ENCODE results near the gene UBAC1.
A peak's percentile ranks its signal among the peaks of the same experiment; 100 is the strongest.
"Not testable (repeated sequence)": the region's sequence is repeated elsewhere in the genome, so short reads cannot be mapped to it uniquely, and the experiment has no call there.

The UBAC1 gene

DNA sequence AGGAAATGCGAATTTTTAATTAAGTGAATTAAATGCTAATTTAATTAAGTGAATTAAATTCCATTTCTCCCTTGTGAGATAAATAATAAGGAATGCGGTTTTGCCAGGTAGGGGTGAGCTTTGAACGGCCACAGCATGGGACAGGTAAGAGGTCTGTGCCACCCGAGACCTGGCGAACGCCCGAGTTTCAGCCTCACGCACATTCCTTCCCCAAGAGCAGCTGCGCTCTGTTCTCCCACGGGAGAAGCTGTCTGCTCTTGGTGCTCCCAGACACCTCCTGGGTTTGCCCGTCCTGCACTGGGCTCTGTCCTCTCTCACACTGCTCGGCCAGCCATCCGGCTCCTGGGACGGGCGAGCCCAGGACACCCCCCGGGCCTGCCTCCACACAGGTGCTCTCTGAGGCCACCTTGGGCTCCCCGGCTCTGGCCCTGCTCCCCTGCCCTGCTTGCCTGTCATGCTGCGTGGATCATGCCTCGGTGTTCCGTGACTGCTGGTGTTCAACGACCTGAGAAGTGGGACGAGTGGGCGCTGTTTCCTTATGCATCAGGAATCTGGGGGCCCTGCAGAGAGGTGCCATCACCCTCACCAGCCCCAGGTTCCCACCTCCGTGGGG is 40.1 kb downstream of the UBAC1 start:
- no peak overlapping the region for H3K4me2 ChIP-seq (ENCODE audit: low read length, poor library complexity, severe bottlenecking)
- no peak overlapping the region for H4K8ac ChIP-seq (ENCODE audit: low read length)
- no peak overlapping the region for H2BK5ac ChIP-seq (ENCODE audit: low read depth, low read length, poor library complexity, severe bottlenecking)
- WGBS: 91% methylated on average over 23 of the region's 24 CpGs
- no peaks in the 10 kb centered on the region for H3K4me1 ChIP-seq (ENCODE audit: control insufficient read depth, insufficient read depth, low read depth, low read length)
- H3K27ac ChIP-seq (ENCODE audit: low read length, poor library complexity, severe bottlenecking): no peak overlapping the region
- no peaks in the 10 kb centered on the region for H3K79me1 ChIP-seq (replicated peaks; ENCODE audit: low read length, poor library complexity, severe bottlenecking)
- H2BK15ac ChIP-seq (ENCODE audit: low read depth, poor library complexity, severe bottlenecking): no peak overlapping the region
- no peak overlapping the region for H3K9ac ChIP-seq (ENCODE audit: low read length)
- no peak overlapping the region for H2AK5ac ChIP-seq (ENCODE audit: low read length, severe bottlenecking)
- H2AFZ ChIP-seq (ENCODE audit: low read depth, low read length): no peak overlapping the region
- peaks cover 6 to 14% of the 10 kb centered on the region in 2 experiments for H3K36me3 ChIP-seq (ENCODE audit: control insufficient read depth in 1 of 2, insufficient read depth in 2 of 2, low read depth in 1 of 2, low read length in 2 of 2)
- no peak overlapping the region for H3K4me3 ChIP-seq (ENCODE audit: insufficient read depth in 1 of 2, low read depth in 1 of 2, low read length in 2 of 2)
- no peak for DNase-seq
- no peak overlapping the region for H2BK120ac ChIP-seq (ENCODE audit: low read depth, low read length)
- no peak overlapping the region for H2BK12ac ChIP-seq (ENCODE audit: low read length in 2 of 2)
- H3K18ac ChIP-seq (ENCODE audit: low read depth in 1 of 2, low read length in 2 of 2): no peak overlapping the region
- no peak overlapping the region for H3K23ac ChIP-seq (ENCODE audit: low read length in 2 of 2)
- H3K9me3 ChIP-seq (ENCODE audit: control insufficient read depth, low read length): peaks cover 19% of the 10 kb centered on the region
- no peak overlapping the region for H4K91ac ChIP-seq (ENCODE audit: low read length)
- H3K4ac ChIP-seq (ENCODE audit: low read depth in 1 of 2, low read length in 2 of 2): no peak overlapping the region
- no peaks in the 10 kb centered on the region for H3K27me3 ChIP-seq (ENCODE audit: control insufficient read depth in 1 of 2, insufficient read depth in 1 of 2, low read length in 2 of 2)
- H3K14ac ChIP-seq (ENCODE audit: low read length in 2 of 2): no peak overlapping the region

DNA sequence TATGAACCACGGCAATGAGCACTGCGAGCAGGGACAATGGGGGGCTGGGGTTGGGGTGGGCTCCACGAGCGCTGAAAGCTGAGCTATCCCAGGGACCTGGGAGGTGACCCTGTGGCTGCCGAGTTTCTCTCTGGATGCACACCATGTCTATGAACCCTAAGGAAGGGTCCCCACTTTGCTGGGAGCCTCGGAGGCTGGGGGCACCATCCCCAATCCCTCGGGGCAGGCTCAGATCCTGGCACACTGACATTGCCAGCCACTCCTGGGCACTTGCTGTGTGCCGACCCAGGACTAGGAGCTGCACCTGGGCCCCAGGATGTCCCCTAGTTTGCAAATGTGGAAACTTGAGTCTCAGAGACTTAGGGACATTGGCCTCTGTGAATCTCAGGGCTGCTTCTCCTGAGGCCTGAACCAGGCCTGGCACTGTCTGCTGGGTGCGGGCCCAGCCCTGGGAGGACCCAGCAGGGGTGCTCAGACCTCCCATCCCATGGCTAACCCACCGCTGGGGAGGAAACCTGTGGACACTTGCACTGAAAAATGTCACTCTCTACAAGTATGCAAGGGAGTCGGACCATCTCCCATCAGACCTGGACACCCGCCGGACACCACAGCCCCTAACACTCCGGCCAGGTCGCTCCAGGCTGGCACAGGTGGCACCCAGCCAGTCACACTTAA is 40.8 kb downstream of the UBAC1 start:
- peaks cover under 1% of the 10 kb centered on the region for H3K79me1 ChIP-seq (replicated peaks; ENCODE audit: low read length, poor library complexity, severe bottlenecking)
- H3K36me3 ChIP-seq (ENCODE audit: control insufficient read depth in 1 of 2, insufficient read depth in 2 of 2, low read depth in 1 of 2, low read length in 2 of 2): peaks cover 12 to 13% of the 10 kb centered on the region in 2 experiments
- no peak for DNase-seq
- H3K18ac ChIP-seq (ENCODE audit: low read depth in 1 of 2, low read length in 2 of 2): no peak overlapping the region
- H3K23ac ChIP-seq (ENCODE audit: low read length in 2 of 2): no peak overlapping the region
- no peak overlapping the region for H3K9ac ChIP-seq (ENCODE audit: low read length)
- H2AFZ ChIP-seq (ENCODE audit: low read depth, low read length): no peak overlapping the region
- H3K4ac ChIP-seq (ENCODE audit: low read depth in 1 of 2, low read length in 2 of 2): no peak overlapping the region
- H3K4me1 ChIP-seq (ENCODE audit: control insufficient read depth, insufficient read depth, low read depth, low read length): no peaks in the 10 kb centered on the region
- no peak overlapping the region for H2BK12ac ChIP-seq (ENCODE audit: low read length in 2 of 2)
- H2BK15ac ChIP-seq (ENCODE audit: low read depth, poor library complexity, severe bottlenecking): no peak overlapping the region
- 91% methylated on average over 15 of the region's 15 CpGs for WGBS
- no peak overlapping the region for H3K4me3 ChIP-seq (ENCODE audit: insufficient read depth in 1 of 2, low read depth in 1 of 2, low read length in 2 of 2)
- H2BK120ac ChIP-seq (ENCODE audit: low read depth, low read length): no peak overlapping the region
- no peak overlapping the region for H4K91ac ChIP-seq (ENCODE audit: low read length)
- no peak overlapping the region for H2BK5ac ChIP-seq (ENCODE audit: low read depth, low read length, poor library complexity, severe bottlenecking)
- peaks cover 26% of the 10 kb centered on the region for H3K9me3 ChIP-seq (ENCODE audit: control insufficient read depth, low read length)
- no peak overlapping the region for H2AK5ac ChIP-seq (ENCODE audit: low read length, severe bottlenecking)
- no peak overlapping the region for H3K4me2 ChIP-seq (ENCODE audit: low read length, poor library complexity, severe bottlenecking)
- H4K8ac ChIP-seq (ENCODE audit: low read length): no peak overlapping the region
- H3K27ac ChIP-seq (ENCODE audit: low read length, poor library complexity, severe bottlenecking): no peak overlapping the region
- H3K14ac ChIP-seq (ENCODE audit: low read length in 2 of 2): no peak overlapping the region
- no peaks in the 10 kb centered on the region for H3K27me3 ChIP-seq (ENCODE audit: control insufficient read depth in 1 of 2, insufficient read depth in 1 of 2, low read length in 2 of 2)

DNA sequence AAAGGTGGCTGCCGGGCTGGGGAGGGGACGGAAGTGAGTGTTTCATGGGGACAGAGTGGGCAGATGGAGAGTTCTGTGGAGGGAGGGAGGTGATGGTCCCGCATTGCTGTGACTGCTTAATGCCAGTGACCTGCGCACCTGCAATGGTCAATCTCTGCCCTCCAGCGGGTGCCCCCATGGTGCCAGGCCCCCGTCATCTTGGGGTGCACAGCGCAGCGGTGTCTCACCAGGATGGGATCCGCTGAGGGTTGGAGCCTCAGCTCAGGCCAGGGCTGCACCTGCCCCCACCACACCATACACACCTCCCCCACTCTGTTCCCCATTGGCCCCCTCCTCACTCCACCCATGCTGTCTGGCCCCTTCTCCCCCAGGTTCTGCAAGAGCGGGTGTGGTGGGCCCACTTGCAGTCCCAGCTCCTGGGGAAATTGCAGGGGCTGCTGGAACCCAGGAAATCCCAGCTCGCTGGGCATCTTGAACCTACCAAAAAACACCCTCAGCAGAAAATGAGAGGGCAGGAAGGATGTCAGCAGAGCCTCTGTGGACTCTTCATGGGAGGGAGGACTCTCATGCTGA is 41.8 kb downstream of the UBAC1 start:
- H2BK12ac ChIP-seq (ENCODE audit: low read length in 2 of 2): no peak overlapping the region
- H3K23ac ChIP-seq (ENCODE audit: low read length in 2 of 2): no peak overlapping the region
- DNase-seq: no peak
- H3K4me2 ChIP-seq (ENCODE audit: low read length, poor library complexity, severe bottlenecking): no peak overlapping the region
- H3K4ac ChIP-seq (ENCODE audit: low read depth in 1 of 2, low read length in 2 of 2): no peak overlapping the region
- H3K4me3 ChIP-seq (ENCODE audit: insufficient read depth in 1 of 2, low read depth in 1 of 2, low read length in 2 of 2): no peak overlapping the region
- peaks cover 35% of the 10 kb centered on the region for H3K9me3 ChIP-seq (ENCODE audit: control insufficient read depth, low read length)
- no peaks in the 10 kb centered on the region for H3K4me1 ChIP-seq (ENCODE audit: control insufficient read depth, insufficient read depth, low read depth, low read length)
- H2BK15ac ChIP-seq (ENCODE audit: low read depth, poor library complexity, severe bottlenecking): no peak overlapping the region
- H3K27ac ChIP-seq (ENCODE audit: low read length, poor library complexity, severe bottlenecking): no peak overlapping the region
- no peak overlapping the region for H3K9ac ChIP-seq (ENCODE audit: low read length)
- no peak overlapping the region for H2BK120ac ChIP-seq (ENCODE audit: low read depth, low read length)
- no peaks in the 10 kb centered on the region for H3K27me3 ChIP-seq (ENCODE audit: control insufficient read depth in 1 of 2, insufficient read depth in 1 of 2, low read length in 2 of 2)
- no peak overlapping the region for H4K8ac ChIP-seq (ENCODE audit: low read length)
- no peak overlapping the region for H3K14ac ChIP-seq (ENCODE audit: low read length in 2 of 2)
- H2AK5ac ChIP-seq (ENCODE audit: low read length, severe bottlenecking): no peak overlapping the region
- peaks cover 9% of the 10 kb centered on the region for H3K79me1 ChIP-seq (replicated peaks; ENCODE audit: low read length, poor library complexity, severe bottlenecking)
- WGBS: 98% methylated on average over 9 of the region's 11 CpGs
- H4K91ac ChIP-seq (ENCODE audit: low read length): no peak overlapping the region
- H3K36me3 ChIP-seq (ENCODE audit: control insufficient read depth in 1 of 2, insufficient read depth in 2 of 2, low read depth in 1 of 2, low read length in 2 of 2): peaks cover 18 to 23% of the 10 kb centered on the region in 2 experiments
- H2AFZ ChIP-seq (ENCODE audit: low read depth, low read length): no peak overlapping the region
- no peak overlapping the region for H2BK5ac ChIP-seq (ENCODE audit: low read depth, low read length, poor library complexity, severe bottlenecking)
- no peak overlapping the region for H3K18ac ChIP-seq (ENCODE audit: low read depth in 1 of 2, low read length in 2 of 2)

DNA sequence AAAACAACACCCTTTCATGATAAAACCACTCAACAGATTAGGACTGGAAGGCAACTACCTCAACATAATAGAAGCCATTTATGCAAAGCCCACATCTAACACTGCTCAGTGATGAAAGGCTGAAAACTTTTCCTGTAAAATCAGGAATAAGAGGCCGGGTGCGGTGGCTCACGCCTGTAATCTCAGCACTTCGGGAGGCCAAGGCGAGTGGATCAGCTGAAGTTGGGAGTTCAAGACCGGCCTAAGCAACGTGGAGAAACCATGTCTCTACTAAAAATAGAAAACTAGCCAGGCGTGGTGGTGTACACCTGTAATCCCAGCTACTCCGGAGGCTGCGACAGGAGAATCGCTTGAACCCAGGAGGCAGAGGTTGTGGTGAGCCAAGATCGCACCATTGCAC is 44.9 kb downstream of the UBAC1 start:
- H3K79me1 ChIP-seq (replicated peaks; ENCODE audit: low read length, poor library complexity, severe bottlenecking): peaks cover 25% of the 10 kb centered on the region
- not testable (repeated sequence) for H3K14ac ChIP-seq (ENCODE audit: low read length in 2 of 2); DNase-seq; H3K27me3 ChIP-seq (ENCODE audit: control insufficient read depth in 1 of 2, insufficient read depth in 1 of 2, low read length in 2 of 2); H3K23ac ChIP-seq (ENCODE audit: low read length in 2 of 2); H3K18ac ChIP-seq (ENCODE audit: low read depth in 1 of 2, low read length in 2 of 2); H2AK5ac ChIP-seq (ENCODE audit: low read length, severe bottlenecking); H2BK12ac ChIP-seq (ENCODE audit: low read length in 2 of 2); H2BK120ac ChIP-seq (ENCODE audit: low read depth, low read length); H4K91ac ChIP-seq (ENCODE audit: low read length); H3K4me2 ChIP-seq (ENCODE audit: low read length, poor library complexity, severe bottlenecking); H3K27ac ChIP-seq (ENCODE audit: low read length, poor library complexity, severe bottlenecking); H2AFZ ChIP-seq (ENCODE audit: low read depth, low read length); H4K8ac ChIP-seq (ENCODE audit: low read length); H2BK5ac ChIP-seq (ENCODE audit: low read depth, low read length, poor library complexity, severe bottlenecking); H3K4ac ChIP-seq (ENCODE audit: low read depth in 1 of 2, low read length in 2 of 2); H3K9ac ChIP-seq (ENCODE audit: low read length); H2BK15ac ChIP-seq (ENCODE audit: low read depth, poor library complexity, severe bottlenecking); H3K4me1 ChIP-seq (ENCODE audit: control insufficient read depth, insufficient read depth, low read depth, low read length)
- H3K4me3 ChIP-seq (ENCODE audit: insufficient read depth in 1 of 2, low read depth in 1 of 2, low read length in 2 of 2): peak overlapping the region in 1 of 2 experiments; percentile 7
- H3K36me3 ChIP-seq (ENCODE audit: control insufficient read depth in 1 of 2, insufficient read depth in 2 of 2, low read depth in 1 of 2, low read length in 2 of 2): peaks cover 39 to 49% of the 10 kb centered on the region in 2 experiments
- H3K9me3 ChIP-seq (ENCODE audit: control insufficient read depth, low read length): peaks cover 49% of the 10 kb centered on the region
- WGBS: 98% methylated on average over 12 of the region's 12 CpGs
